ENCODE results near the gene KLK8.
"Not testable (repeated sequence)": the region's sequence is repeated elsewhere in the genome, so short reads cannot be mapped to it uniquely, and the experiment has no call there.

The KLK8 gene

DNA sequence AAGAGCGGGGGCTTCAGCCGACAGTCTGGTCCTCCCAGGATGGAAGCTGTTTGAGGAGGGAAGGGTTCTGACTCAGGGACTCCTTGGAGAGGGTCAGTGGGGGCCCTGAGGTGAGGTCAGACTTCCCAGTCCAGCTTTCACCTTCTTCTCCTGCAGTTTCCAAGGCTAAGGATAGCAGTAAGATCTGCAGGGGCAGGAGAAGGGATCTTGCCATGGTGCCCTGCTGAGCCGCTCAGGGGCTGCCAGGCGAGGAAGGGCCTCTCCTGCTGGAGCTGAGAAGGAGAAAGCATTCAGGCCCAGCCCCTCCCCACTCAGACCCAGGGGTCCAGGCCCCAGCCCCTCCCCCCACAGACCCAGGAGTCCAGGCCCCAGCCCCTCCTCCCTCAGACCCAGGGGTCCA is 19.2 kb downstream of the KLK8 start:
- DNase-seq (ENCODE audit: low read depth in 2 of 2), result no peak

DNA sequence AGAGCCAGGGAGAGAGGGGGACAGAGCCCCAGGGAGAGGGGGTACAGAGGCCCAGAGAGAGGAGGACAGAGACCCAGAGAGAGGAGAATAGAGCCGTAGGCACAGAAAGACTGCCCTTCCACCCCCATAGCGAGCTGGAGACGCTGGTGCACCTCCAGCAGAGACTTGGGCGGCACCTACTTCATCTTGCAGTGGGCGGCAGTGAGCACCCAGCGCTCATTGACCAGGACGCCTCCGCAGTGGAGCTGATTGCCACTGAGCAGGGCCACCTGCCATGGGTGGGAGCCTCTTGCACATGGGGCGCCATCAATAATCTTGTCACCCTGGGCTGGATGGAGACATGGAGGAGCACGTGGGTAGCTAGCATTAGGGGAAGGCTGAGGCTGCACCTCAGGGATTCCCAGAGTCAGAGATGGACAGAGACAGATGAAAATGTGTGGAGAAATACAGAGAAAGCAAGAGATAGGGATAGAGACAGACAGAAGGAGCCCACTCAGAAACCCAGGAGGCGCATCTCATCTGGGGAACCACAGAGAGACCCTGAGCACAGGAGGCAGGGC is 19.7 kb downstream of the KLK8 start:
- no peak for DNase-seq (ENCODE audit: low read depth in 2 of 2)

GRCh38 chr19:50980208-50980607 is 21.2 kb downstream of the KLK8 start:
- no peak for DNase-seq (ENCODE audit: low read depth in 2 of 2)

DNA sequence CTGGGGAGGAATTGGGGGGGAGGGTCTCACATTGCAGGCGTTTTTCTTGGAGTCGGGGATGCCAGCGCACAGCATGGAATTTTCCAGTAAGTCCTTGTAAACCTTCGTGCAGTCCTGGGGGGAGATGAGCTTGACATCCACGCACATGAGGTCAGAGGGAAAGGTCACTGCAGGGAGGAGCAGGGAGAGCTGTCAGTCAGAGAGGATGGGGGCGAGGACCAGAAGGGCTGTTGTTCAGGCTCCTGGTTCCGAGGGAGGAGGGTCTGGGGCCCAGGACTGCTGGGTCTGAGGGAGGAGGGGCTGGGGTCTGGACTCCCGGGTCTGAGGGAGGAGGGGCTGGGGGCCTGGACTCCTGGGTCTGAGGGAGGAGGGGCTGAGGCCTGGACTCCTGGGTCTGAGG is 21.6 kb downstream of the KLK8 start:
- DNase-seq (ENCODE audit: low read depth in 2 of 2), result no peak

- no peak for DNase-seq (ENCODE audit: low read depth in 2 of 2)
These were observed 22.5 kb downstream of the KLK8 start for GRCh38 chr19:50978772-50979390.

- no peak for DNase-seq (ENCODE audit: low read depth in 2 of 2)
These were observed 23.8 kb downstream of the KLK8 start for GRCh38 chr19:50977626-50978025.

DNA sequence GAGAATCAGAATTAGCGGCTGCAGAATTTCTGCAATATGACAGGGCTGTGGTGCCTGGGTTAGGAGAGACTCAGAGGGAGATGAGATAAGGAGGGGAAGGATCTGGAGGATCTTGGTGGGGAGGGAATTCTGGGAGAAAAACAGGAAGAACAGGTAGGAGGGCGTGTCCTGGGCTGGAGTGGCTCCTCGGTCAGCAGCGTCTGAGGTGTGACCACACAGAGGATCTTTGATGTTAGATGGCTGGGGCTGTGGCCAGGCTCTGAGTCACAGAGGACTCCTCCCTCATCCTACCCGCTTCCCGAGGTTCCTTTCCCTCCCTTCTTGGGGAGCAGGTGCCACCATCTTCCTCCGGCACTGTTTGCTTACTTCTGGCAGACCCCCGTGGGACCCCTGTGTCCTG is 25.6 kb downstream of the KLK8 start:
- no peak for DNase-seq (ENCODE audit: low read depth in 2 of 2)

- no peak for DNase-seq (ENCODE audit: low read depth in 2 of 2)
These were observed 26.5 kb downstream of the KLK8 start for GRCh38 chr19:50974702-50975556.

DNA sequence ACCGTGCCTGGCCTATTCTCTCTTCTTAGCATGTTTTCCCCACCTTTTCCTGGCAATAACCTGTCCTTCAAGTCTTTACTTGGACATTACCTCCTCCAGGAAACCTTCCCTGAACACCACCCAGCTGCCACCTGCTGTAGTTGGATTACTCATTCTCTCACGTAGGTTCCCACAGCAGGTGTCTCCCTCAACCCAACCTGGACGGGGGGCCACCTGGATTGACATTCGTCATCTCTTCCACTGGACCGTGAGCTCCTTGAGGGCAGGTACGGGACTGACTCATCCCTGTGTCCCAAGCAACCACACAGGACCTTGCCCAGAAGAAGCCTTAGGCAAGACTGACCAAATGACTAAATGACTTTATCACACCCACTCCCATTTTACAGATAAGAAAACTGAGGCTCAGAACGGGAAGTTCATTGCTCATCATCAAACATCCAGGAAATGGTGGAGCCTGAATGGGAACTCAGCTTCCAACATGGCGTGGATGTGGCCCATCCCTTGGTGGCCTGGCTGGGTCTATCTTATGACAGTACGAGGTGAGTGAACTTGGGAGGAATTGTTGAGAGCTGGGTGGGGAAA is 28.5 kb downstream of the KLK8 start:
- no peak for DNase-seq (ENCODE audit: low read depth in 2 of 2)

GRCh38 chr19:50969810-50970209 is 31.6 kb downstream of the KLK8 start:
- DNase-seq (ENCODE audit: low read depth in 2 of 2), result not testable (repeated sequence)

DNA sequence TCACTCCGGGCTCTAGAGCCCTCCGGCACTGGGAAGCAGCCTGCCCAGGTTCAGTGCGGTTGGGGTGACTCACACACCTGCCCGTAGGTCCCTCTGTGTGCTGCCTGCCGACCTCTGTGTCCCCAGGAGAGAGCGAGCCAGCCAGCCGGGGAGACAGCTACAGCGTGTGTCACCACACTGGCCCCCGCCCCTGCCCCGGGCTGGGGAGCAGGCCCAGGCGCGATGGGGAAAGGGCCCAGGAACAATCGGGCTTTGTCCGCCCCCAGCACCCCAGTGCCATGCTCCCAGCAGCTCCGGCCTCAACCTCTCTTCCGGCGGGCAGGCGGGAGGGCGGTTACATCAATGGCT is 32.0 kb downstream of the KLK8 start, which contains the start of gene KLK6:
KLK6 (minus strand) TSS at position 179 of the 348 bp plus-strand sequence. CDS start 1,487 bp downstream, outside the sequence.
- DNase-seq (ENCODE audit: low read depth in 2 of 2), result no peak

GRCh38 chr19:50968716-50969412 is 32.5 kb downstream of the KLK8 start:
- no peak for DNase-seq (ENCODE audit: low read depth in 2 of 2)

DNA sequence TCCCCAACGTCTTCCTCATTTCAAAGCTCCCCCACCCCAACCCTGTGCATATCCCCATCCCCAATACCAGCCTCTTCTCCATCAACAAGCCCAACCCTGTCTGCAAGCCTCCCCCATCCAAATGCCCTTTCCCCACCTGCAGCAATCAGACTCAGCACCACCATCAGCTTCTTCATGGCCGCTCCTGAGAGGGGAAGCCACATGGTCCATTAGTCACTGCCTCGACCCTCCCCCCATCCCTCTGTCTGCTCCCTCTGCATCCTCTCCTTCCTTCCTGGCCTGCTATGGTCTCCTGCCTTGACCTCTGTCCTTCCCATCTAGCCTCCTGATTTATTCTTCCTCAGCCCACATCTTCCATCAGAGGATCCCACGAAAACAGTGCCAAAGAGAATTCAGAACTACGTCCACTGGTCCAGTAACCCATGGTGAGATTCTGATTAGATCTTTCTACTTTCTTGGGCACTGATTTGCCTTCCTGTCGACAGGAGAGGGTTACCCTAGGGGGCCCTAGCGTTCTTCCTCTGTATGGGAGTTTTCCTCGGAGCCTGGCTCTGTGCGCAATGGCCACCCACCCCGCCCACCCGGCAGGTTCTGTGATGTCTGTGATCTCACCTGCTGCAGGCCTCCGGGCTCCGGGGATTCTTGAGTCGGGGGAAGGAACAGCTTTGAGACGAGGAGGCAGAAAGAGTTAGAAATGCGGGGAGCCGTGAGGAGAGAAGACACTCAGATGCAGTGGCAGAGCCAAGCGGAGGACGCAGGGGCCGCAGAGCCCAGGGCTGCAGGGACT is 33.3 kb downstream of the KLK8 start:
- no peak for DNase-seq (ENCODE audit: low read depth in 2 of 2)

GRCh38 chr19:50964266-50964665 is 37.1 kb downstream of the KLK8 start:
- no peak for DNase-seq (ENCODE audit: low read depth in 2 of 2)

DNA sequence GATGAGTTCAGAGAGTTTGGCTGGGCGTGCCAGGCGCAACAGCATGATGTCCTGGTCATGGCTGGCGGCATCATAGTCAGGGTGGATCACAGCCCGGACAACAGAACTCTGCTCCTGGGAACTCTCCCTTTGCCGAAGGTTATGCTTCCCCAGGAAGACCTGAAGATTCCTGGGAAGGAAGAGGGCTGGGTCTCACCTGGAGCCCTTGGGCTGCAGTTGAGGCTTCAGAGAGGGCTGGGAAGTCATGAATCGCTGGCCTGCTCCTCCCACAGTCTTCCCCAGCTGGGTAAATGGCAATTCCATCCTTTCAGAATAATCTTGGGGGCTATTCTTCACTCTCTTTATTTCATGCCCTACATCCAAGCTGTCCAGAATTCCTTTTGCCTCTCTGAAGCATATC is 38.0 kb downstream of the KLK8 start:
- no peak for DNase-seq (ENCODE audit: low read depth in 2 of 2)

DNA sequence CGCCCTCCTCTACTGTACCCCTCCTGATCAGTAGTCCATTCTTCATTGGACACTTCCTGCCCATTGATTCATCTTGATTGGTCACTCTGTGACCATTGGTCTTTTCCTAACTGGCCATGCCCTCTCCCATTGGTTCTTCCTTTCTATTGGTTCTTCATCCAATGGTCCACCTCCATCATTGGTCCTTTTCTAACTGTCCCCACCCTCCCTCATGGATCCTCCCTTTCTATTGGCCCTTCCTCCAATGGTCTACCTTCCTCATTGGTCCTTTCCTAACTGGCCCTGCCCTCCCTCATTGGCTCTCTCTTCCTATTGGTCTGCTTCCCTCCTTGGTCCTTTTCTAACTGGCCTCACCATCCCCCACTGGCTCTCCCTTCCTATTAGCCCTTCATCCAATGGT is 39.2 kb downstream of the KLK8 start:
- no peak for DNase-seq (ENCODE audit: low read depth in 2 of 2)

- no peak for DNase-seq (ENCODE audit: low read depth in 2 of 2)
These were observed 41.5 kb downstream of the KLK8 start for GRCh38 chr19:50959731-50960500.

- DNase-seq (ENCODE audit: low read depth in 2 of 2), result no peak
These were observed 43.8 kb downstream of the KLK8 start for GRCh38 chr19:50957587-50957986.

DNA sequence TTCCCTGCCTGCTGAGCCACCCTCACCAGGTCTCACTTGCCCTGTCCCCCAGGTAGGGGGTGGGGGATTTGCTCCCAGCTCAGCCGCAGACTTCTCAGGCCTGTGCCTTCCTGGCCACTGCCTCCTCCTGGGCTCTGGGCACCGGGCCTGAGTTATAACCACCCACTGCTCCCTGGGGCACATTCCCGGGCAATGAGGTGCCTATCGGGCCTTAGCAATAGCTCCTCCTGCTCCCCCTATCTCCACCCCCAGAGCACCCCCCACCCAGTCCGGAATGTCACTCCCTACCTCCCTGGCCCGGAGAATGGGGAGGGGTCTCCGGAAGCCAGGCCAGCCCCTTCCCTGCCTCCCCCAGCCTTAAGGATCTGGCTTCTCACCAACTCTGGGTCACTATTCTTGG is 48.5 kb downstream of the KLK8 start, which contains the start of gene KLK5:
KLK5 (minus strand) TSS at position 129 of the 400 bp plus-strand sequence. CDS start 381 bp downstream, outside the sequence.
- no peak for DNase-seq (ENCODE audit: low read depth in 2 of 2)

GRCh38 chr19:50949861-50950260 is 51.5 kb downstream of the KLK8 start:
- no peak for DNase-seq (ENCODE audit: low read depth in 2 of 2)

Measured in activated CD8-positive, alpha-beta memory T cell treated with anti-CD3 and anti-CD28 coated beads for 4 hours (primary cell).